HepG2 (cell line): ENCODE data around the gene SAAL1. TPM values are rescaled to one million over a fixed set of nuclear protein-coding genes. Genes with fewer than 3 reads are reported as not detected.

Experiments used
- polyA plus RNA-seq, 8 experiments: library from polyadenylated mRNA; depleted of rRNA in 3 of 8; stranded (reverse) in 7 of 8; unstranded in 1 of 8; fragments of >200 nt; fragmentation: Illumina TruSeq in 4 of 8; extraction: Trizol in 4 of 8; gene quantifications; 2 replicates each; pipeline versions ENCODE4 v1.2.1 to v1.2.3, GENCODE V29; 2011 to 2016; ENCODE audit warnings: low read depth in 4 of 8, missing spikeins in 1 of 8, mixed read lengths in 1 of 8; ENCODE audit not compliant: insufficient read depth in 1 of 8
- small RNA-seq, 3 experiments: library from RNA; depleted of rRNA; stranded (forward); fragments of <200 nt; gene quantifications; one replicate each; pipeline ENCODE3, GENCODE V24; 2012; ENCODE audit warnings: low read depth in 2 of 3, low replicate concordance in 1 of 3; ENCODE audit not compliant: insufficient read length in 3 of 3, insufficient read depth in 2 of 3
- total RNA-seq, 5 experiments: library from RNA; depleted of rRNA; stranded (reverse); fragments of >200 nt; fragmentation: Illumina TruSeq; extraction: Trizol; gene quantifications; 2 replicates each; pipeline ENCODE4 v1.2.3, GENCODE V29; 2016; ENCODE audit warnings: low read depth in 1 of 5

SAAL1 gene
- total and polyA plus RNA-seq, 2 of the 13 experiments (the other 11 are each of a cell fraction or from before 2014, with no cell fraction given): 16.5 to 46.0 TPM

Small RNAs within 50 kb of the gene (small RNA-seq; reads per million reads assigned to genes)
- 0 reads per million in 3 experiments for gene HIGD1AP5

Other genes with a start within 250 kb of the SAAL1 start
- 114 and 117 TPM in 2 replicates for gene SERGEF, start 93.0 kb downstream of the SAAL1 start, total RNA-seq (2016; rRNA removed; fragmentation: Illumina TruSeq; extraction: Trizol)
- 54.5 and 62.6 TPM in 2 replicates for gene SERGEF, start 93.0 kb downstream of the SAAL1 start, polyA plus RNA-seq (2011; rRNA removed)
- gene TPH1, start 59.8 kb downstream of the SAAL1 start, total RNA-seq (2016; rRNA removed; fragmentation: Illumina TruSeq; extraction: Trizol): 0.22 and 0.53 TPM in 2 replicates
- 0.22 and 0.26 TPM in 2 replicates for gene TPH1, start 59.8 kb downstream of the SAAL1 start, polyA plus RNA-seq (2011; rRNA removed)
- not detected in 2 replicates for gene MRGPRX3, start 26.5 kb upstream of the SAAL1 start, total RNA-seq (2016; rRNA removed; fragmentation: Illumina TruSeq; extraction: Trizol)
- gene MRGPRX3, start 26.5 kb upstream of the SAAL1 start, polyA plus RNA-seq (2011; rRNA removed): 0.51 and 0.53 TPM in 2 replicates
- gene MRGPRX4, start 66.8 kb upstream of the SAAL1 start, total RNA-seq (2016; rRNA removed; fragmentation: Illumina TruSeq; extraction: Trizol): 0.18 and 0.36 TPM in 2 replicates
- 0.12 and 0.18 TPM in 2 replicates for gene MRGPRX4, start 66.8 kb upstream of the SAAL1 start, polyA plus RNA-seq (2011; rRNA removed)
- gene SAA4, start 130.7 kb upstream of the SAAL1 start, total RNA-seq (2016; rRNA removed; fragmentation: Illumina TruSeq; extraction: Trizol): 147 and 253 TPM in 2 replicates
- 53.4 and 94.1 TPM in 2 replicates for gene SAA4, start 130.7 kb upstream of the SAAL1 start, polyA plus RNA-seq (2011; rRNA removed)
- 0.27 TPM in 1 of 2 replicates, not detected in the other for gene SAA2, start 142.6 kb upstream of the SAAL1 start, total RNA-seq (2016; rRNA removed; fragmentation: Illumina TruSeq; extraction: Trizol)
- 0.12 TPM in 1 of 2 replicates, not detected in the other for gene SAA2, start 142.6 kb upstream of the SAAL1 start, polyA plus RNA-seq (2011; rRNA removed)
- gene SAA1, start 160.2 kb upstream of the SAAL1 start, total RNA-seq (2016; rRNA removed; fragmentation: Illumina TruSeq; extraction: Trizol): not detected in 2 replicates
- not detected in 2 replicates for gene SAA1, start 160.2 kb upstream of the SAAL1 start, polyA plus RNA-seq (2011; rRNA removed)
- gene HPS5, start 216.1 kb upstream of the SAAL1 start, total RNA-seq (2016; rRNA removed; fragmentation: Illumina TruSeq; extraction: Trizol): 25.5 and 31.8 TPM in 2 replicates
- gene HPS5, start 216.1 kb upstream of the SAAL1 start, polyA plus RNA-seq (2011; rRNA removed): 5.4 and 6.6 TPM in 2 replicates
- gene GTF2H1, start 216.5 kb upstream of the SAAL1 start, total RNA-seq (2016; rRNA removed; fragmentation: Illumina TruSeq; extraction: Trizol): 51.4 and 70.0 TPM in 2 replicates
- 15.2 and 15.7 TPM in 2 replicates for gene GTF2H1, start 216.5 kb upstream of the SAAL1 start, polyA plus RNA-seq (2011; rRNA removed)